ENCODE data around the gene CREG2. TPM values are rescaled to one million over a fixed set of nuclear protein-coding genes. Genes with fewer than 3 reads are reported as not detected.

CREG2 gene
- polyA plus RNA-seq, 1 experiment: not detected

DNA sequence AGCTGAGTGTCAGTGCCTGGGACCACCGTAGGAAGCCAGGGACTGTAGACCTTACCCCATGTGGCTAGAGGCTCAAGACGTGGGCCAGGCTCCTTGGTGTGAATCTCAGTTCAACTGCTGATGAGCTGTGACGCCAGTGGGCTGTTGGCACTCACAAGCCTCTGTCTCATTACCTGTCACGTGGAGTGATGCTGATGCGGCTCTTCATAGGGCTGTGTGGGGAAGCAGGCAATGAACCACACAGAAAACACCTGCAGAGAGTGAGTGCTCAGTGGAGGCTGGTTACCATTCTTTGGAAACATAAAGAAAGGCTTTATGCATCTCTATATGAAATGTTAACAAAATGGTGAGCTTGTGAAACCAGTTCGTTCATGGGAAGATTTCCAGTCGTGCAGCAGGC, 36.1 kb downstream of the CREG2 start:
- H3K36me3 ChIP-seq (ENCODE audit: control insufficient read depth, insufficient read depth, low read length): no peaks in the 10 kb centered on the region

DNA sequence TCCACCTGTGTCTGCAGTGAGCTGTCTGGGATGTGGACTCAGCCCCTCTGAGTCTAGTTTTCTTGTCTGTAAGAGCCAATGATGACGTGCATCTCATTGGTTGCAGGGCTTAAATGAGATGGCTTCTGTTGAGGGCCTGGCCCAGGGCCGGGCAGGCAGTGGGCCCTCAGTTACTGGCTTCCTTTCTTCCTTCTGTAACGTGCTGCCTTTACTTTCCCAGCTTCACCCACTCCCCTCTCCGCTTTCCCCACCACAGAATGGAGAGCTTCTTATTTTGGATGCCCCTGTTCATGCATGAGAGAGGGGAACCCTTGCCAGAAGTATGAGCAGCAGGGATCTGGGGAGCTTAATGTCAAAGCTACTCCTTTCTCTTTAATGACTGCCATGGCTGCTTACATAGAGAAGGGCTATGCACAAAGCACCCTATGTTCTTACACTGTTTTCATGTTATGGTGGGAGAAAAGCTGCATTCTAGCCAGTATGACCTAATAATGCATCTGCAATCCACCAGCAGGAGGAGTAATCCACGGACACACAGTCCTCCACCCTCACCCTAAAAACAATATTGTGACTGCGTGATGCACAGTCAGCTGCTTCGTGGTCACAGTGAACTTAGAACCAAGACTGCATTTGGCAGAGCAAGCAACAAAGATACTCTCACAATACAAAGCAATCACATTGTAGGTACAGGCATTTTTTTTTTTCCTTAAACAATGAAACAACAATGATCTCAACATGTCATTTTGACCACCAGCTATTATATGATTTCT, 37.2 kb downstream of the CREG2 start:
- no peak for DNase-seq (ENCODE audit: low read depth)
- Histone ChIP-seq H3K27me3 (ENCODE audit: control insufficient read depth, insufficient read depth, low read length) (no peaks in the 10 kb centered on the region; the same call in 1 of the 2 replicates), H3K4me3 (ENCODE audit: low read depth, low read length) (no peak overlapping the region), H3K36me3 (ENCODE audit: control insufficient read depth, insufficient read depth, low read length) (no peaks in the 10 kb centered on the region)
- POLR2A ChIA-PET: no interaction called here
- CTCF ChIA-PET: interaction anchor here (0.6 to 4.2 kb wide), 11 partner anchors 9 to 891 kb away, joined by 3 to 19 read pairs (median 5); partner anchors contain the start of gene CREG2
- TF ChIP-seq, protein P1, sequence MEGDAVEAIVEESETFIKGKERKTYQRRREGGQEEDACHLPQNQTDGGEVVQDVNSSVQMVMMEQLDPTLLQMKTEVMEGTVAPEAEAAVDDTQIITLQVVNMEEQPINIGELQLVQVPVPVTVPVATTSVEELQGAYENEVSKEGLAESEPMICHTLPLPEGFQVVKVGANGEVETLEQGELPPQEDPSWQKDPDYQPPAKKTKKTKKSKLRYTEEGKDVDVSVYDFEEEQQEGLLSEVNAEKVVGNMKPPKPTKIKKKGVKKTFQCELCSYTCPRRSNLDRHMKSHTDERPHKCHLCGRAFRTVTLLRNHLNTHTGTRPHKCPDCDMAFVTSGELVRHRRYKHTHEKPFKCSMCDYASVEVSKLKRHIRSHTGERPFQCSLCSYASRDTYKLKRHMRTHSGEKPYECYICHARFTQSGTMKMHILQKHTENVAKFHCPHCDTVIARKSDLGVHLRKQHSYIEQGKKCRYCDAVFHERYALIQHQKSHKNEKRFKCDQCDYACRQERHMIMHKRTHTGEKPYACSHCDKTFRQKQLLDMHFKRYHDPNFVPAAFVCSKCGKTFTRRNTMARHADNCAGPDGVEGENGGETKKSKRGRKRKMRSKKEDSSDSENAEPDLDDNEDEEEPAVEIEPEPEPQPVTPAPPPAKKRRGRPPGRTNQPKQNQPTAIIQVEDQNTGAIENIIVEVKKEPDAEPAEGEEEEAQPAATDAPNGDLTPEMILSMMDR (IDR thresholded peaks at IDR 0.05; ENCODE audit: insufficient read depth, low read depth, low read length): peak; percentile 42

More for the DNA sequence above, 36.1 kb downstream of the CREG2 start:
- no peaks in the 10 kb centered on the region; the same call in 1 of the 2 replicates for H3K27me3 ChIP-seq (ENCODE audit: control insufficient read depth, insufficient read depth, low read length)
- no peak for DNase-seq (ENCODE audit: low read depth)
- no peak overlapping the region for H3K4me3 ChIP-seq (ENCODE audit: low read depth, low read length)
- ChIA-PET POLR2A (no interaction called here), CTCF (interaction anchor here (1.2 to 4.2 kb wide), 4 partner anchors 10 to 36 kb away, joined by 3 to 19 read pairs (median 6); partner anchors contain the start of gene CREG2)
- TF ChIP-seq, protein P1 (IDR thresholded peaks at IDR 0.05; ENCODE audit: insufficient read depth, low read depth, low read length): no peak

DNA sequence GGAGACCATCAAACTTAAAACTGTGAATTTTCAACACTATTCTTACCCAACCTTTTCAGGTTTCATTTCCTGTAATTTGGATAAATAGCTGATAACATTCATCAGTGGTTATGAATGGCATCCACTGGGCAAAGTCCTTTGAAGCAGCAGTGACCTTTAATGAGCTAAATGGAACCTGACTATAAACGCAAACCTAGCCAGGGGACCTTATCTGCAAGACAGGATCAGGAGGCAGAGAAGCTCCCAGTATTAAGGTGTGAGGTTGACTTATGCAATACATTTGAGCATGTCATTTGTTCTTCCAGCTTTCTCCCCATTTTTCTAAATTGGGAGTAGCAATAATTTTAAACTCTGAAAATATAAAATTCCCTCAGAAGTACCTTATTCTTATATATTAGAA, 38.4 kb downstream of the CREG2 start:
- no peaks in the 10 kb centered on the region; the same call in 1 of the 2 replicates for H3K27me3 ChIP-seq (ENCODE audit: control insufficient read depth, insufficient read depth, low read length)
- no peak for DNase-seq (ENCODE audit: low read depth)
- ChIA-PET CTCF (interaction anchor here (0.9 to 4.2 kb wide), 5 partner anchors 8 to 47 kb away, joined by 3 to 19 read pairs (median 4); no protein-coding TSS in a partner anchor), POLR2A (no interaction called here)
- TF ChIP-seq, protein P1 (IDR thresholded peaks at IDR 0.05; ENCODE audit: insufficient read depth, low read depth, low read length): no peak
- no peak overlapping the region for H3K4me3 ChIP-seq (ENCODE audit: low read depth, low read length)
- no peaks in the 10 kb centered on the region for H3K36me3 ChIP-seq (ENCODE audit: control insufficient read depth, insufficient read depth, low read length)

DNA sequence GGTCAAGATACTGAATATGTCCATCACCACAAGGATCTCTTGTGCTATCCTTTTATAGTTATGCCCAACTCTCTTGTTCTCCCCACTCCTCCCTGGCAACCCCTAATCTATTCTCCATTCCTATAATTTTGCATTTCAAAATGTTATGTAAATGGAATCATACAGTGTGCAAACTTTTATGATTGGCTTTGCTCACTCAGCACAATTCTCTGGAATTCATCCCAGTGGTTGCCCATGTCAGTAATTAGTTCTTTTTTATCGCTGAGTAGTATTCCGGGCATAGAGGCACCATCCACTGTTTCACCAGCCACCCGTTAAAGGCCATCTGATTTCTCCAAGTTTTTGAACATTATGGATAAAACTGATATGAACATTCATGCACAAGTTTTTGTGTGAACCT, 40.4 kb downstream of the CREG2 start:
- CTCF ChIA-PET: interaction anchor here (0.8 kb wide), 1 partner anchor 484 kb away, joined by 3 read pairs; no protein-coding TSS in a partner anchor
- DNase-seq (ENCODE audit: low read depth): no peak
- TF ChIP-seq, protein P1 (IDR thresholded peaks at IDR 0.05; ENCODE audit: insufficient read depth, low read depth, low read length): no peak
- POLR2A ChIA-PET: no interaction called here
- Histone ChIP-seq H3K27me3 (ENCODE audit: control insufficient read depth, insufficient read depth, low read length) (no peaks in the 10 kb centered on the region), H3K4me3 (ENCODE audit: low read depth, low read length) (no peak overlapping the region), H3K36me3 (ENCODE audit: control insufficient read depth, insufficient read depth, low read length) (no peaks in the 10 kb centered on the region)

DNA sequence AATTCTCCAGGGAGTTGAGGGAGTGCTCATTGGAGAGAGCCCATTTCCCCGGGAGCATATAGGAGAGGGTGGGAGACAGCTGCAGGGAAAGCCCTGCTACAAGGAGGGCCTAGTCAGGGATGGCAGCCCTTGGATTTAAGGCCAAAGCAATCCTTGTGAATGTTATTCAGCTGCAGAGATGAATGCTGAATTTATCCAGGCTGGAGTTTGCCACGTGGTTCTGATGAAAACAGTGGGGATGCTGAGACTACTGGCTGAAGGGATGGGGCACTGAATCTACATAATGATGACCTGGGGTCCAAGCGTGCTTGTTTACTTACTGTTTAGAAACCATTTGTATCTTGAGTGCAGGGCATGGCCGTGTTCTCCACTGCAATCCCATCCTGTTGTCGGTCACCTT, 43.2 kb downstream of the CREG2 start:
- DNase-seq (ENCODE audit: low read depth): no peak

More for the DNA sequence above, 43.2 kb downstream of the CREG2 start:
- ChIA-PET CTCF (interaction anchor here (2.5 kb wide), 1 partner anchor 10 kb away, joined by 7 read pairs; no protein-coding TSS in a partner anchor), POLR2A (no interaction called here)
- TF ChIP-seq, protein P1 (IDR thresholded peaks at IDR 0.05; ENCODE audit: insufficient read depth, low read depth, low read length): no peak
- no peak overlapping the region for H3K4me3 ChIP-seq (ENCODE audit: low read depth, low read length)
- H3K36me3 ChIP-seq (ENCODE audit: control insufficient read depth, insufficient read depth, low read length): no peaks in the 10 kb centered on the region
- H3K27me3 ChIP-seq (ENCODE audit: control insufficient read depth, insufficient read depth, low read length): no peaks in the 10 kb centered on the region

Measured in BJ (cell line).